ENCODE measurements around the gene CLK1. TPM values are rescaled to one million over a fixed set of nuclear protein-coding genes. Genes with fewer than 3 reads are reported as not detected.

The CLK1 gene
- total RNA-seq, 6 experiments from 2014 or later, result 25.8 to 28.3 (median 27.3) TPM

- peaks cover 20% of the 10 kb centered on the region for H3K36me3 Mint-ChIP-seq (ENCODE audit: low read depth)
- peak overlapping the region; percentile 87 for H3K27ac Mint-ChIP-seq
- H3K4me1 Mint-ChIP-seq (ENCODE audit: low read depth), result peaks cover 33% of the 10 kb centered on the region
- H3K27me3 Mint-ChIP-seq (ENCODE audit: insufficient read depth), result peaks cover 3% of the 10 kb centered on the region; the same call in 1 of the 2 replicates
- H3K4me3 Mint-ChIP-seq, result peak overlapping the region; percentile 98
- DNase-seq, result no peak
- H3K9me3 Mint-ChIP-seq, result no peaks in the 10 kb centered on the region
- TF ChIP-seq, protein P1, sequence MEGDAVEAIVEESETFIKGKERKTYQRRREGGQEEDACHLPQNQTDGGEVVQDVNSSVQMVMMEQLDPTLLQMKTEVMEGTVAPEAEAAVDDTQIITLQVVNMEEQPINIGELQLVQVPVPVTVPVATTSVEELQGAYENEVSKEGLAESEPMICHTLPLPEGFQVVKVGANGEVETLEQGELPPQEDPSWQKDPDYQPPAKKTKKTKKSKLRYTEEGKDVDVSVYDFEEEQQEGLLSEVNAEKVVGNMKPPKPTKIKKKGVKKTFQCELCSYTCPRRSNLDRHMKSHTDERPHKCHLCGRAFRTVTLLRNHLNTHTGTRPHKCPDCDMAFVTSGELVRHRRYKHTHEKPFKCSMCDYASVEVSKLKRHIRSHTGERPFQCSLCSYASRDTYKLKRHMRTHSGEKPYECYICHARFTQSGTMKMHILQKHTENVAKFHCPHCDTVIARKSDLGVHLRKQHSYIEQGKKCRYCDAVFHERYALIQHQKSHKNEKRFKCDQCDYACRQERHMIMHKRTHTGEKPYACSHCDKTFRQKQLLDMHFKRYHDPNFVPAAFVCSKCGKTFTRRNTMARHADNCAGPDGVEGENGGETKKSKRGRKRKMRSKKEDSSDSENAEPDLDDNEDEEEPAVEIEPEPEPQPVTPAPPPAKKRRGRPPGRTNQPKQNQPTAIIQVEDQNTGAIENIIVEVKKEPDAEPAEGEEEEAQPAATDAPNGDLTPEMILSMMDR (IDR thresholded peaks at IDR 0.05), result no peak
These were observed 54.8 kb downstream of the CLK1 start for GRCh38 chr2:200809506-200810251.

Other genes starting within 250 kb of the CLK1 start
- gene BZW1, start 52.7 kb downstream of the CLK1 start, total RNA-seq (2021; fragmentation: NEBNext Ultra II Directional; extraction: Animal tissue kit (Norgen Biotek cat#: 25700)), result 100 to 1,000 TPM; 318 to 459 (median 409) TPM
- 10 to 100 TPM; 12.4 to 15.6 (median 13.1) TPM for gene PPIL3, start 24.4 kb upstream of the CLK1 start, total RNA-seq (2021; fragmentation: NEBNext Ultra II Directional; extraction: Animal tissue kit (Norgen Biotek cat#: 25700))
- 10 to 100 TPM; 18.4 to 25.4 (median 20.6) TPM for gene NIF3L1, start 24.7 kb upstream of the CLK1 start, total RNA-seq (2021; fragmentation: NEBNext Ultra II Directional; extraction: Animal tissue kit (Norgen Biotek cat#: 25700))
- gene ORC2, start 99.0 kb upstream of the CLK1 start, total RNA-seq (2021; fragmentation: NEBNext Ultra II Directional; extraction: Animal tissue kit (Norgen Biotek cat#: 25700)), result 10 to 100 TPM; 22.1 to 31.9 (median 29.2) TPM
- gene HYCC2, start 207.0 kb upstream of the CLK1 start, total RNA-seq (2021; fragmentation: NEBNext Ultra II Directional; extraction: Animal tissue kit (Norgen Biotek cat#: 25700)), result 10 to 100 TPM; 12.1 to 17.6 (median 13.5) TPM
- gene NDUFB3, start 207.3 kb upstream of the CLK1 start, total RNA-seq (2021; fragmentation: NEBNext Ultra II Directional; extraction: Animal tissue kit (Norgen Biotek cat#: 25700)), result 100 to 1,000 TPM; 132 to 167 (median 151) TPM